Ishikawa (cell line): ENCODE results near the gene COL4A2.

Experiments used
- CEBPB ChIP-seq: IDR thresholded peaks from 2 replicates; pipeline ENCODE4 v1.6.1; 2012
- CREB1 ChIP-seq: IDR thresholded peaks from 2 replicates; pipeline ENCODE4 v1.6.1; 2012; ENCODE audit warnings: low read depth
- EGR1 ChIP-seq: IDR thresholded peaks from 2 replicates; pipeline ENCODE4 v1.6.1; 2012
- EP300 ChIP-seq: IDR thresholded peaks from 2 replicates; pipeline ENCODE4 v1.6.1; 2012; ENCODE audit warnings: borderline replicate concordance
- FOXM1 ChIP-seq: IDR thresholded peaks from 2 replicates; pipeline ENCODE4 v1.6.1; 2012; ENCODE audit warnings: low read depth, borderline replicate concordance
- NFIC ChIP-seq: IDR thresholded peaks from 2 replicates; pipeline ENCODE4 v1.6.1; 2012
- RAD21 ChIP-seq: IDR thresholded peaks from 2 replicates; pipeline ENCODE4 v1.6.1; 2012; ENCODE audit warnings: low read depth
- TAF1 ChIP-seq: IDR thresholded peaks from 2 replicates; pipeline ENCODE4 v1.6.1; 2012; ENCODE audit warnings: low read depth, mild to moderate bottlenecking
- TCF12 ChIP-seq: IDR thresholded peaks from 2 replicates; pipeline ENCODE4 v1.6.1; 2012; ENCODE audit warnings: low read depth
- TEAD4 ChIP-seq: IDR thresholded peaks from 2 replicates; pipeline ENCODE4 v1.6.1; 2012
- YY1 ChIP-seq: IDR thresholded peaks from 2 replicates; pipeline ENCODE4 v1.6.1; 2012; ENCODE audit warnings: low read depth
- ZBTB7A ChIP-seq: IDR thresholded peaks from 2 replicates; pipeline ENCODE4 v1.6.1; 2012; ENCODE audit warnings: low read depth
- TF ChIP-seq, protein P1 (sequence below): IDR thresholded peaks from 2 replicates; pipeline ENCODE4 v1.6.1; 2012
- TF ChIP-seq, protein P2 (sequence below): IDR thresholded peaks from 2 replicates; pipeline ENCODE4 v1.6.1; 2012
- TF ChIP-seq, protein P3 (sequence below): IDR thresholded peaks from 2 replicates; pipeline ENCODE4 v1.6.1; 2012; ENCODE audit warnings: low read depth, mild to moderate bottlenecking

Gene COL4A2

DNA sequence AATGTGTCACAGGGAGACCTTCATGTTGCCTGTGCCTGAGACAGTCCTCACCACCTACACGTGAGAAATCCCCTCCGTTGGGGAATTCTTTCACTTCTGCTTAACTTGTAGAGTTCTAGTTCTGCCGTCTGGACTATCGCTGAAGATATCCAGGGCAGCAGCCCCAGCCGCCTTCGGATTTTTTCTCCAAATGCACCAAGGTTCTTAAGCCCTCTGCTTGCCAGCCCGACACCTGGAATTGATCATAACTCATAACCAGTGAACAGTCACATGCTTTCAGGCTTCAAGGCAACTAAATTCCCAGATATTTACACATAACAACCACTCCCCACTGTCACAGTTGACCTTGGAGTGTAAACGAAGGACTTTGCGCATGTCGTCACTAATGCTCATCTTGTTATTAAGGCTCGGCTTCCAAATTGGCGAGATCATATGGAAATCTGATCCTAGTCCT, 140.0 kb downstream of the COL4A2 start:
- TF ChIP-seq ZBTB7A (no peak), TCF12 (no peak), EP300 (no peak), RAD21 (no peak), EGR1 (no peak), FOXM1 (no peak), NFIC (no peak), TEAD4 (no peak), YY1 (no peak), CREB1 (no peak), CEBPB (no peak), TAF1 (no peak)
- TF ChIP-seq, protein P1, sequence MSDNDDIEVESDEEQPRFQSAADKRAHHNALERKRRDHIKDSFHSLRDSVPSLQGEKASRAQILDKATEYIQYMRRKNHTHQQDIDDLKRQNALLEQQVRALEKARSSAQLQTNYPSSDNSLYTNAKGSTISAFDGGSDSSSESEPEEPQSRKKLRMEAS = no peak
- TF ChIP-seq, protein P2, sequence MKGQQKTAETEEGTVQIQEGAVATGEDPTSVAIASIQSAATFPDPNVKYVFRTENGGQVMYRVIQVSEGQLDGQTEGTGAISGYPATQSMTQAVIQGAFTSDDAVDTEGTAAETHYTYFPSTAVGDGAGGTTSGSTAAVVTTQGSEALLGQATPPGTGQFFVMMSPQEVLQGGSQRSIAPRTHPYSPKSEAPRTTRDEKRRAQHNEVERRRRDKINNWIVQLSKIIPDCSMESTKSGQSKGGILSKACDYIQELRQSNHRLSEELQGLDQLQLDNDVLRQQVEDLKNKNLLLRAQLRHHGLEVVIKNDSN = no peak
- TF ChIP-seq, protein P3, sequence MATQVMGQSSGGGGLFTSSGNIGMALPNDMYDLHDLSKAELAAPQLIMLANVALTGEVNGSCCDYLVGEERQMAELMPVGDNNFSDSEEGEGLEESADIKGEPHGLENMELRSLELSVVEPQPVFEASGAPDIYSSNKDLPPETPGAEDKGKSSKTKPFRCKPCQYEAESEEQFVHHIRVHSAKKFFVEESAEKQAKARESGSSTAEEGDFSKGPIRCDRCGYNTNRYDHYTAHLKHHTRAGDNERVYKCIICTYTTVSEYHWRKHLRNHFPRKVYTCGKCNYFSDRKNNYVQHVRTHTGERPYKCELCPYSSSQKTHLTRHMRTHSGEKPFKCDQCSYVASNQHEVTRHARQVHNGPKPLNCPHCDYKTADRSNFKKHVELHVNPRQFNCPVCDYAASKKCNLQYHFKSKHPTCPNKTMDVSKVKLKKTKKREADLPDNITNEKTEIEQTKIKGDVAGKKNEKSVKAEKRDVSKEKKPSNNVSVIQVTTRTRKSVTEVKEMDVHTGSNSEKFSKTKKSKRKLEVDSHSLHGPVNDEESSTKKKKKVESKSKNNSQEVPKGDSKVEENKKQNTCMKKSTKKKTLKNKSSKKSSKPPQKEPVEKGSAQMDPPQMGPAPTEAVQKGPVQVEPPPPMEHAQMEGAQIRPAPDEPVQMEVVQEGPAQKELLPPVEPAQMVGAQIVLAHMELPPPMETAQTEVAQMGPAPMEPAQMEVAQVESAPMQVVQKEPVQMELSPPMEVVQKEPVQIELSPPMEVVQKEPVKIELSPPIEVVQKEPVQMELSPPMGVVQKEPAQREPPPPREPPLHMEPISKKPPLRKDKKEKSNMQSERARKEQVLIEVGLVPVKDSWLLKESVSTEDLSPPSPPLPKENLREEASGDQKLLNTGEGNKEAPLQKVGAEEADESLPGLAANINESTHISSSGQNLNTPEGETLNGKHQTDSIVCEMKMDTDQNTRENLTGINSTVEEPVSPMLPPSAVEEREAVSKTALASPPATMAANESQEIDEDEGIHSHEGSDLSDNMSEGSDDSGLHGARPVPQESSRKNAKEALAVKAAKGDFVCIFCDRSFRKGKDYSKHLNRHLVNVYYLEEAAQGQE = no peak

DNA sequence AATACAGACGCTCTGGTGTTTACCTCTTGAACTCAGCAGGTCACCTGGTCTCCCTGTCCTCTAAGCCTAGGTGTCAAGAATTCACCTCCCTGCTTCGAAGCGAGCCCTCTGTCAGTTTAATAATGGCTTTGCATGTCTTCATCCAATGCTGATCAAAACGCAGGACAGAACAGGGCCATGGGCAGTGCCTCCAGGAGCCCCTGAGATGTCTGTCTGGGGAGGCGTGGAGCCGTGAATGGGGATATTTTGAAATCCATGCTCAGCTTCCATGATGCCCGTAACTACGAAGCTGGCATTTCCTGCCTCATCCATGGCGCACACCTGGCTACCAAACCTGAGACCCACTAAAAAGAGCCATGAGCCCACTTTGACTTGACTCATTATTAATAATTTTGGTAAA, 140.7 kb downstream of the COL4A2 start:
- TF ChIP-seq YY1 (no peak), CEBPB (no peak)

DNA sequence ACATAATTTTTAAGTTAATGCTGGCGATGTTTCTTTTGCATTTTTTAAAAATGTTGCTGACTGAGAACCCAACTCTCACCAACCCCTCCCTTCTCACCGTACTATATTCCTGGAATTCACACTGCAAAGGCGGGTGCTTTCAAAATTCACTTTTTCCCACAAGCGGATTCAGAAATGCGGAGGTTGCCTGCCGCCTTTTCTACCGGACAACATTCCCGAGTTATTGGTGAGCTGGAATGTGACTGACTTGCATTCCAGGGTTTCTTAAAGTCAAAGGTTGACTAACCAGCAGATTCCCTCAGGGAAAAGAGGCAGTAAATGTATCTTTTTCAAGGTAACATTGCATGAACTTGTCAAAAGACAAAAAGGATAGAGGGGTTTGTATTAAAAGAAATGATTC, 141.1 kb downstream of the COL4A2 start:
- TF ChIP-seq CREB1 (no peak), EP300 (peak; percentile 78; the same call in 1 of the 2 replicates), TCF12 (peak; percentile 76), NFIC (peak; percentile 45; the same call in 1 of the 2 replicates), TEAD4 (peak; percentile 98), YY1 (no peak), FOXM1 (peak; percentile 62; the same call in 1 of the 2 replicates)
- TF ChIP-seq, protein P1 = peak; percentile 82

DNA sequence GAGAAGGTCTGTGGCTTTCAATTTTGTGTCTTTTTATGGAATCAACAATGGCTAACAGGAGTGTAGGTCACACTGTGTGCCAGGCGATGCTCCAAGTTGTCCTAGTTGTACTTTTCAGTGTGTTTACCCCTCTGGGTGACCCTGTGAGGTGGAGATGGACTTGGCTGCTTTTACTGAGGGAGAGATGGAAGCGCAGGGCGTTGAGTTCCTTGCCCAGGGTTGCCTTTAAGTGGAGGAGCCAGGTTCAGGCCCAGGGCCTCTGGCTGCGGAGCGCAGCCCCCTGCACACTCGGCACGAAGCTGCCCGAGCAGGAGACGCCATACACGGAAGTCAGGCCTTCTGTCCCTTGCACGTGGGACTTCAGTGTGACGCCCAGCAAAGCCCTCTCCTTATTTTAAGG, 141.6 kb downstream of the COL4A2 start:
- TF ChIP-seq TAF1 (no peak), EP300 (no peak), EGR1 (no peak), TCF12 (no peak), CEBPB (no peak), NFIC (no peak), RAD21 (no peak), FOXM1 (no peak), TEAD4 (no peak)
- TF ChIP-seq, protein P3 = no peak
- TF ChIP-seq, protein P1 = no peak

DNA sequence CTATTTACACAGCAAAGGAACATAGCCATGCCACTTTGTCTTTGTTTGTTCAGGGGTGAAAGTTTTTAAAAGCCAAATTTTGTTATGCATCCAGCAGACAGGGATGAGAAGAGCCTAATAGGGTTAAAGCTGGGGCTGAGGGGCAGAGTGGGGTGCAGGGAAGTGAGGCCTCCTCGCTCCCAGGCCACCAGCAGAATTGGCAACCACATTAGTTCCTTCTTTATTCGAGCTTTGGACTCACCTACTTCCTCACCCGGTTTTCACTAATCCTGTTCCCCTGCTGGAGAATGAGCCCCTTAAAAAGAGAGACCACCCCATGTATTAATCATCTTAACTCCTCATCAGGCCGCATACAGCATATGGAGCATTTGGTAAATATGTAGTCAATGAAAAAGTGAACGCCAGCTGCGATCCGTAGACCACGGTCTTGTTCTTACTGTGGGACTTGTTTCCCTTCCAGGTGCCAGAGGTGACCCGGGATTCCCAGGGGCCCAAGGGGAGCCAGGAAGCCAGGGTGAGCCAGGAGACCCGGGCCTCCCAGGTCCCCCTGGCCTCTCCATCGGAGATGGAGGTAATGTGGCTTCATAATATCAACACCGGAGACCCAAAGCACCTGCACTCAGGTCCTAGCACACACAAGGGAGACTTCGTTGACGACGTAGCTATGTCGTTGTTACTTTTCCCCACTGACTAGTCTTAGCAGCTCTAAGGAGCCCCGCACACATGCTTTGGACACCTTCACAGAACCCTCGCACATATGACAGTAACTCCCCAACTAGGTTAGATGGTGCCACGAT, 142.3 kb downstream of the COL4A2 start:
- TF ChIP-seq CEBPB = no peak
- no peak for TF ChIP-seq NFIC
- no peak for TF ChIP-seq EP300
- no peak for TF ChIP-seq TCF12
- TF ChIP-seq YY1 = no peak

DNA sequence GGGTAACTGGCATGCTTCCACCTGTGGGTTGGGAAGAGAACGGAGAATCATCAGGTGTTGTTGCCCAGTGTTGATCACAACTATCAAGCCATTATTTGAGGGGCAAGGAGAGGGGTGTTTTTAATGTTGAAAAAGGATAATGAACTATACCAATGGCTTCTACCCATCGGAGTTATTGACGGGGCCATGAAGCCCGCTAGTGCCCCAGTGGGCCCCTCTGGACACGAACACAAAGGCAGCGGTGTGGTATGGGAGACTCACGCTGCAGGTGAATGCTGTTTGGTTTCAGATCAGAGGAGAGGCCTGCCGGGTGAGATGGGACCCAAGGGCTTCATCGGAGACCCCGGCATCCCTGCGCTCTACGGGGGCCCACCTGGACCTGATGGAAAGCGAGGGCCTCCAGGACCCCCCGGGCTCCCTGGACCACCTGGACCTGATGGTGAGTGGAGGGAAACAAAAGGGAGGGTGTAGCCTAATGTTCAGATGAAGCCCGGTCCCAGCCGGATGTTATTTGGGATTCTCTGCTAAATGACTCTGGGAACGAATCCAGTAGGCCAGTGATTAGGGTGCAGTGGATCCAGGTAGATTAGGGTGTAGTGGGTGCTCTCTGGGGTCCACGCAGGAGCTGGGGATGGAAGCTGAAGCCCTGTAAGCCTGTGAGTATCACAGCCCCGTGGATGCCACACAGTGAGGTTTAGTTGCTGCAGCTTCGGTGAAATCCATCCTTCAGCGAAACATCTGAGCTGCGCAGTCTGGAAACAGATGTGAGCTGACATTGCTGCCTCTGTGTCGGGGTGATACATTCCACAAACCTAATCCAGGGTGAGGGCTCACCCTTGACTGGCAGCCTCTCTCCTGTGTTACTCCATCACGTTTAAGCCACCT, 143.2 kb downstream of the COL4A2 start:
- TF ChIP-seq NFIC = no peak
- no peak for TF ChIP-seq CEBPB
- TF ChIP-seq EP300 = no peak
- TF ChIP-seq TAF1 = no peak
- TF ChIP-seq EGR1 = no peak
- TF ChIP-seq YY1 = no peak
- TF ChIP-seq CREB1 = no peak
- no peak for TF ChIP-seq TEAD4
- TF ChIP-seq, protein P2 = no peak
- TF ChIP-seq, protein P3 = no peak
- no peak for TF ChIP-seq FOXM1
- TF ChIP-seq TCF12 = no peak
- no peak for TF ChIP-seq RAD21
- TF ChIP-seq, protein P1 = no peak
